ENCODE results near the gene SEMA4C. TPM values are rescaled to one million over a fixed set of nuclear protein-coding genes. Genes with fewer than 3 reads are reported as not detected.
A peak's percentile ranks its signal among the peaks of the same experiment; 100 is the strongest.

The SEMA4C gene
- total RNA-seq, 4 donors from 2014 or later: 3.6 to 23.9 (median 17.4) TPM

DNA sequence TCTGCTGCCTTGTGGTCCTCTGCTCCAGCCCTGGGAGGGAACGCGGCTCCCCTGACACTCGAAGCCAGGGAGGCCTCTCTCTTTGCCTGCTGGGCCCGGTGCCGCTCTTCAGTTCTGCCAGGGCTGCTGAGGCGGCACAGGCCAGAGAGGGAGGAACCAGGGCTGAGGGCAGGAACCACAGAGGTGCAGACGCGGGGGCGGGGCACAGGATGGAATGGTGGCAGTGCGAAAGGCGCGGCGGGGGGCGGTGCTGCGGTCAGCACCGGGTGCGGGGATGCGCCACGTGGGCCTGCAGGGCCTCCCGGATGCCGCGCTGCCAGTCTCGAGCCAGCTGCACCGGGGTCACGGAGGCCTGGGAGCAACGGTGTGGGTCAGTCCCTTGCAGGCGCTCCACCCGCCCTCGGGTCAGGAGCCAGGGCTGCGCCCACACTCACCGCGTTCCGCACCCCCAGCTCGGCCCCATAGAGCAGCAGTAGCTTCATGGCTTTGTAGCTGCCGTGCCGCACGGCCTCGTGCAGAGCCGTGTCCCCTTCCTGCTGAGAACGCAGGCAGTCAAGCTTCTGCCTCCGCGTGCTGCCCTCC lies 30.5 kb downstream of the SEMA4C start:
- TF ChIP-seq, protein P1, sequence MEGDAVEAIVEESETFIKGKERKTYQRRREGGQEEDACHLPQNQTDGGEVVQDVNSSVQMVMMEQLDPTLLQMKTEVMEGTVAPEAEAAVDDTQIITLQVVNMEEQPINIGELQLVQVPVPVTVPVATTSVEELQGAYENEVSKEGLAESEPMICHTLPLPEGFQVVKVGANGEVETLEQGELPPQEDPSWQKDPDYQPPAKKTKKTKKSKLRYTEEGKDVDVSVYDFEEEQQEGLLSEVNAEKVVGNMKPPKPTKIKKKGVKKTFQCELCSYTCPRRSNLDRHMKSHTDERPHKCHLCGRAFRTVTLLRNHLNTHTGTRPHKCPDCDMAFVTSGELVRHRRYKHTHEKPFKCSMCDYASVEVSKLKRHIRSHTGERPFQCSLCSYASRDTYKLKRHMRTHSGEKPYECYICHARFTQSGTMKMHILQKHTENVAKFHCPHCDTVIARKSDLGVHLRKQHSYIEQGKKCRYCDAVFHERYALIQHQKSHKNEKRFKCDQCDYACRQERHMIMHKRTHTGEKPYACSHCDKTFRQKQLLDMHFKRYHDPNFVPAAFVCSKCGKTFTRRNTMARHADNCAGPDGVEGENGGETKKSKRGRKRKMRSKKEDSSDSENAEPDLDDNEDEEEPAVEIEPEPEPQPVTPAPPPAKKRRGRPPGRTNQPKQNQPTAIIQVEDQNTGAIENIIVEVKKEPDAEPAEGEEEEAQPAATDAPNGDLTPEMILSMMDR (IDR thresholded peaks at IDR 0.05): no peak
- TF ChIP-seq POLR2A (IDR thresholded peaks at IDR 0.05) (no peak), EP300 (IDR thresholded peaks at IDR 0.05; ENCODE audit: low read depth) (no peak), POLR2AphosphoS5 (IDR thresholded peaks at IDR 0.05) (no peak)
- H3K36me3 ChIP-seq: no peaks in the 10 kb centered on the region
- peak; percentile 85 for DNase-seq
- WGBS, 2 donors (ENCODE audit: low coverage in 1 of 2): 41% methylated on average over 29 of the region's 42 CpGs; no CpG with 5 or more reads in 1 of the 2 donors
- H3K4me3 ChIP-seq: peak overlapping the region in 2 of 4 donors; percentile 3 to 6
- no peaks in the 10 kb centered on the region for H3K27me3 ChIP-seq
- no peak overlapping the region for H3K27ac ChIP-seq
- no peaks in the 10 kb centered on the region for H3K9me3 ChIP-seq
- in situ Hi-C loops (cut with MboI; ENCODE audit: low pct_ligation_motif_present in 1 of 4, low pct_unique_long_range_greater_than_20kb in 1 of 4, low sequenced_read_pairs in 3 of 4): loop anchor here in 1 of 4 donors (25.0 kb wide), 1 partner anchor 248 kb away; the partner anchor contains the start of gene FAHD2B
- intact Hi-C loops (cut with DNase I; ENCODE audit: low total_unique reads): no loop called here
- H3K4me1 ChIP-seq: peaks cover 4 to 13% (median 10%) of the 10 kb centered on the region in 4 donors

DNA sequence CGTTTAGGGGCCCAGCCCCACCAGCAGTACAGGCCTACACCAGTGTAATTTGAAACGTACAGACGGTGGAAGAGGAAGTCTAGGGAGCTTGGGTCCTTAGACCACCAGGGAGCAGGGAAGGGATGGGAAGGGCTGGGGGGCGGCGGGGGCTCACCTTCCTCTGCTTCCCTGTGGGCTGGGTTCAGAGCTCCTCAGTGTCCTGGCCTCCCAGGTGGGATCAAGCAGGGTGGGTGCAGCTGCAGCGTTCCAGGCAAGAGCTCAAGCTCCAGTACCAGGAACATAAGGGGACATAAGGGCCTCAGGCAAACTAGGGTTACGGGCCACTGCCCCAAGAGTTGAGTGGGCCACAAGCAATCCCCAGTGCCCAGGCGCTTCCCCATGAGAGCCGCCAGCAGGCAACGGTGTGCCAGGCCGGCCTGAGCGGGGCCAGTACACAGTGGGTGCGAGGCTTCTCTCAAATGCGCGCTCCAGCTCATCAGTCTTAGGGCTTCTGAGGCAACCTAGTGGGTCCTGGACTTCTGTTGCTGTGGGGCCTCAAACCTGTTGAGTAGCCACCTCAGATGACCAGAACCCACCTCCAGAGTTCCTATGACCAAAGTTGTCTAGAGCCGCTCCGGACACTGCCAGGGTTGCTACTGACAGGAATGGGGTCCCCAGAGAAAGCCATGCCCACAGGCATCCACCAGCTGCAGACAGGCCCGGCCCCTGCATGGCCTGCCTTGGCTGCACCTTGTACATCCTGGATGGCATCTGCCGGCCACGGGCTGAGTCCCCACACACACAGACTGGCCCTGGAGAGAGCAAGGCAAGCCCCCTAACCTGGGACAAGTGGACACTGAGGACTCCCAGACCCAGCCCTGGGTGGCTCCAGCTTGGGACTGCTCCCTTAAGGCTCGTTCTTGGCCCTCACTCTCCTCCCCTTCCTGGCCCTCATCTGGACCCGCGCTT lies 31.3 kb downstream of the SEMA4C start:
- Histone ChIP-seq H3K9me3 (no peaks in the 10 kb centered on the region), H3K27me3 (no peaks in the 10 kb centered on the region), H3K27ac (no peak overlapping the region), H3K36me3 (no peaks in the 10 kb centered on the region), H3K4me3 (no peak overlapping the region), H3K4me1 (peaks cover 4 to 13% (median 10%) of the 10 kb centered on the region in 4 donors)
- intact Hi-C loops (cut with DNase I; ENCODE audit: low total_unique reads) (no loop called here), in situ Hi-C loops (cut with MboI; ENCODE audit: low pct_ligation_motif_present in 1 of 4, low pct_unique_long_range_greater_than_20kb in 1 of 4, low sequenced_read_pairs in 3 of 4) (loop anchor here in 1 of 4 donors (25.0 kb wide), 1 partner anchor 249 kb away; the partner anchor contains the start of gene FAHD2B)
- TF ChIP-seq POLR2A (IDR thresholded peaks at IDR 0.05): no peak
- TF ChIP-seq EP300 (IDR thresholded peaks at IDR 0.05; ENCODE audit: low read depth): no peak
- TF ChIP-seq, protein P1 (IDR thresholded peaks at IDR 0.05): no peak
- no peak for TF ChIP-seq POLR2AphosphoS5 (IDR thresholded peaks at IDR 0.05)
- 83% methylated on average over 22 of the region's 23 CpGs; no CpG with 5 or more reads in 1 of the 2 donors for WGBS, 2 donors (ENCODE audit: low coverage in 1 of 2)
- DNase-seq: no peak

- Histone ChIP-seq H3K9me3 (no peaks in the 10 kb centered on the region), H3K36me3 (peaks cover 0 to 6% (median 0%) of the 10 kb centered on the region in 4 donors), H3K4me3 (no peak overlapping the region), H3K4me1 (peaks cover 4 to 15% (median 12%) of the 10 kb centered on the region in 4 donors), H3K27me3 (no peaks in the 10 kb centered on the region), H3K27ac (no peak overlapping the region)
- 93% methylated on average over 9 of the region's 9 CpGs; no CpG with 5 or more reads in 1 of the 2 donors for WGBS, 2 donors (ENCODE audit: low coverage in 1 of 2)
- TF ChIP-seq POLR2A (IDR thresholded peaks at IDR 0.05): no peak
- TF ChIP-seq EP300 (IDR thresholded peaks at IDR 0.05; ENCODE audit: low read depth): no peak
- TF ChIP-seq, protein P1 (IDR thresholded peaks at IDR 0.05): no peak
- TF ChIP-seq POLR2AphosphoS5 (IDR thresholded peaks at IDR 0.05): no peak
- DNase-seq: no peak
- in situ Hi-C loops (cut with MboI; ENCODE audit: low pct_ligation_motif_present in 1 of 4, low pct_unique_long_range_greater_than_20kb in 1 of 4, low sequenced_read_pairs in 3 of 4): loop anchor here in 1 of 4 donors (25.0 kb wide), 1 partner anchor 250 kb away; the partner anchor contains the start of gene FAHD2B
- intact Hi-C loops (cut with DNase I; ENCODE audit: low total_unique reads): no loop called here
Measured at GRCh38 chr2:96837575-96837974, 32.3 kb downstream of the SEMA4C start.

DNA sequence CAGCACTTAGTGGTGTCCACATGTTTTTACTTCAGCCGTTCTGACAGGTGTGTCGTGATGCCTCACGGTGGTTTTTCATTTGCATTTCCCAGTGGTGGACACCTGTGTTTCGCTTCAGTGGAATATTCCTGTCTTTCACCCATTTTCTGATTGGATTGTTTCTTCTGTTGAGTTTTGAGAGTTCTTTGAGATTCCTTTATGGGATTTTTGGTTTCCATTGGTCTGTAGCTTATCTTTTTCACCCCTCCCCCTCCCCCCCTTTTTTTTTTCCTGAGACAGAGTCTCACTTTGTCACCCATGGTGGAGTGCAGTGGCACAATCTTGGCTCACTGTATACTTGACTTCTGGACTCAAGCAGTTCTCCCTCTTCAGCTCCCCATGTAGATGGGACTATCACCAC lies 34.0 kb downstream of the SEMA4C start:
- in situ Hi-C loops (cut with MboI; ENCODE audit: low pct_ligation_motif_present in 1 of 4, low pct_unique_long_range_greater_than_20kb in 1 of 4, low sequenced_read_pairs in 3 of 4) (loop anchor here in 1 of 4 donors (25.0 kb wide), 1 partner anchor 251 kb away; the partner anchor contains the start of gene FAHD2B), intact Hi-C loops (cut with DNase I; ENCODE audit: low total_unique reads) (no loop called here)
- Histone ChIP-seq H3K4me1 (peaks cover 4 to 15% (median 12%) of the 10 kb centered on the region in 4 donors), H3K27ac (no peak overlapping the region), H3K4me3 (no peak overlapping the region), H3K9me3 (no peaks in the 10 kb centered on the region), H3K27me3 (no peaks in the 10 kb centered on the region), H3K36me3 (peaks cover 0 to 17% (median 4%) of the 10 kb centered on the region in 4 donors)
- 77 to 84% methylated on average over 4 of the region's 4 CpGs for WGBS, 2 donors (ENCODE audit: low coverage in 1 of 2)
- TF ChIP-seq, protein P1 (IDR thresholded peaks at IDR 0.05): no peak
- DNase-seq: no peak

Measured in transverse colon (tissue), 4 donors.